Karpas-422 (cell line): ENCODE measurements around the gene PLA2G4B. TPM values are rescaled to one million over a fixed set of nuclear protein-coding genes. Genes with fewer than 3 reads are reported as not detected.
A peak's percentile ranks its signal among the peaks of the same experiment; 100 is the strongest.

Source experiments
- DNase-seq: peaks from one replicate; pipeline ENCODE4 v3.0.0-alpha.2; 2015
- H2AFZ ChIP-seq: fragments of 200-600 bp; sonication (generic); 2 replicates; pipeline ENCODE4 v1.6.1; 2014; ENCODE audit warnings: antibody characterized with exemption, low read length, mixed read lengths
- H3K27ac ChIP-seq: fragments of 200-600 bp; sonication (generic); 2 replicates; pipeline ENCODE4 v1.5.1; 2014; ENCODE audit warnings: mild to moderate bottlenecking, low read length, moderate library complexity
- H3K27me3 ChIP-seq: fragments of 200-600 bp; sonication (generic); 2 replicates; pipeline ENCODE4 v1.6.1; 2014; ENCODE audit warnings: low read length, mixed read lengths
- H3K36me3 ChIP-seq: fragments of 200-600 bp; sonication (generic); 2 replicates; pipeline ENCODE4 v1.6.1; 2014; ENCODE audit warnings: low read length, mixed read lengths; ENCODE audit not compliant: insufficient read depth
- H3K4me1 ChIP-seq: fragments of 200-600 bp; sonication (generic); 2 replicates; pipeline ENCODE4 v1.6.1; 2014; ENCODE audit warnings: mild to moderate bottlenecking, low read length, mixed read lengths
- H3K4me2 ChIP-seq: fragments of 200-600 bp; sonication (generic); 2 replicates; pipeline ENCODE4 v1.6.1; 2014; ENCODE audit warnings: low read length, low read depth, mild to moderate bottlenecking; ENCODE audit not compliant: poor library complexity, severe bottlenecking
- H3K4me3 ChIP-seq: fragments of 200-600 bp; sonication (generic); 2 replicates; pipeline ENCODE4 v1.5.1; 2014; ENCODE audit warnings: mild to moderate bottlenecking, antibody characterized with exemption, low read length, mixed read lengths
- H3K79me2 ChIP-seq: fragments of 200-600 bp; sonication (generic); 2 replicates; pipeline ENCODE4 v1.6.1; 2014; ENCODE audit warnings: mild to moderate bottlenecking, low read length, mixed read lengths
- H3K9ac ChIP-seq: fragments of 200-600 bp; sonication (generic); 2 replicates; pipeline ENCODE4 v1.6.0; 2014; ENCODE audit warnings: low read length
- H3K9me2 ChIP-seq: fragments of 200-600 bp; sonication (generic), shearing (Covaris generic); replicated peaks from 2 replicates; pipeline ENCODE4 v1.6.0; 2014; ENCODE audit warnings: mild to moderate bottlenecking, low read length, moderate library complexity; ENCODE audit not compliant: insufficient read depth
- H3K9me3 ChIP-seq: fragments of 300-700, 200-600 bp; sonication (generic); 2 replicates; pipeline ENCODE4 v1.6.1; 2014; ENCODE audit warnings: low read length, mixed read lengths
- H4K20me1 ChIP-seq: fragments of 200-600 bp; sonication (generic); 2 replicates; pipeline ENCODE4 v1.6.1; 2014; ENCODE audit warnings: mild to moderate bottlenecking, antibody characterized with exemption, low read length, low read depth; ENCODE audit not compliant: insufficient read depth
- total RNA-seq: library from RNA; depleted of rRNA; stranded (reverse); fragments of >200 nt; shearing (Covaris generic); gene quantifications from 2 replicates; pipeline ENCODE4 v1.2.3, GENCODE V29; 2014; ENCODE audit warnings: low replicate concordance; rRNA removed

Gene PLA2G4B, protein sequence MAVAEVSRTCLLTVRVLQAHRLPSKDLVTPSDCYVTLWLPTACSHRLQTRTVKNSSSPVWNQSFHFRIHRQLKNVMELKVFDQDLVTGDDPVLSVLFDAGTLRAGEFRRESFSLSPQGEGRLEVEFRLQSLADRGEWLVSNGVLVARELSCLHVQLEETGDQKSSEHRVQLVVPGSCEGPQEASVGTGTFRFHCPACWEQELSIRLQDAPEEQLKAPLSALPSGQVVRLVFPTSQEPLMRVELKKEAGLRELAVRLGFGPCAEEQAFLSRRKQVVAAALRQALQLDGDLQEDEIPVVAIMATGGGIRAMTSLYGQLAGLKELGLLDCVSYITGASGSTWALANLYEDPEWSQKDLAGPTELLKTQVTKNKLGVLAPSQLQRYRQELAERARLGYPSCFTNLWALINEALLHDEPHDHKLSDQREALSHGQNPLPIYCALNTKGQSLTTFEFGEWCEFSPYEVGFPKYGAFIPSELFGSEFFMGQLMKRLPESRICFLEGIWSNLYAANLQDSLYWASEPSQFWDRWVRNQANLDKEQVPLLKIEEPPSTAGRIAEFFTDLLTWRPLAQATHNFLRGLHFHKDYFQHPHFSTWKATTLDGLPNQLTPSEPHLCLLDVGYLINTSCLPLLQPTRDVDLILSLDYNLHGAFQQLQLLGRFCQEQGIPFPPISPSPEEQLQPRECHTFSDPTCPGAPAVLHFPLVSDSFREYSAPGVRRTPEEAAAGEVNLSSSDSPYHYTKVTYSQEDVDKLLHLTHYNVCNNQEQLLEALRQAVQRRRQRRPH
- 2.2 and 6.1 TPM in 2 replicates for total RNA-seq

DNA sequence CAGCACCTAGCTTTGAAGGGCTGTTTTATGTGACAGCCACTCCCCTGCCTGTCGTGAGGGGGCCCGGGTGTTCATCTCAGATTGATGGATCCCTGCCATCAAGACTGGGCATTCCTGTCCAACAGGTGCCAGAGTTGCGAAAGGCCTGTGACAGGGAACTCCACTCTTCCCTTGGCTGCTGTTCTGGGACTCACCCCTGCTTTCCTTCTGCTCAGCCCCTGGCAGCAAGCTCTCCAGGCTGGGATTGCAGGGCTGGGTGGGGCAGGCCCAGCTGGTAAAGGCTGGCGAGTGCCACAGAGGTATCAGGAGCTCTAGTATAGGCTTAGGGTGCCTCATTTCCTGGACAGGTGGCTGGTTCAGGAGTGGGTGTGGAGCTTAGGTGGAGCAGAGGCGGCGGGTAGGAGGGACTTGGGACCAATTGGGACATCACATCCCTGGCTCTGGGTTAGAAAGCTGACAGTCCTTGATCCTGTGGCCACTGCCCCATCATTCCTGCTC is at the start of gene PLA2G4B:
Gene PLA2G4B, plus strand, starts transcription at position 448 of the 498 bp plus-strand sequence. CDS start 67 bp downstream, outside the sequence.
- Histone ChIP-seq H3K4me1 (0 out of 2 replicates have a peak, but pooled peaks cover 2% of the 10 kb centered on the region), H3K27ac (no peak within 1 kb of the TSS), H3K36me3 (no peaks in the 10 kb centered on the region), H3K9me3 (no peaks in the 10 kb centered on the region), H3K4me2 (no peak within 1 kb of the TSS), H3K27me3 (no peaks in the 10 kb centered on the region), H3K9ac (no peak within 1 kb of the TSS), H4K20me1 (no peaks in the 10 kb centered on the region), H2AFZ (no peak within 1 kb of the TSS), H3K9me2 (no peaks in the 10 kb centered on the region), H3K79me2 (no peaks in the 10 kb centered on the region), H3K4me3 (no peak within 1 kb of the TSS)
- DNase-seq: no peak

DNA sequence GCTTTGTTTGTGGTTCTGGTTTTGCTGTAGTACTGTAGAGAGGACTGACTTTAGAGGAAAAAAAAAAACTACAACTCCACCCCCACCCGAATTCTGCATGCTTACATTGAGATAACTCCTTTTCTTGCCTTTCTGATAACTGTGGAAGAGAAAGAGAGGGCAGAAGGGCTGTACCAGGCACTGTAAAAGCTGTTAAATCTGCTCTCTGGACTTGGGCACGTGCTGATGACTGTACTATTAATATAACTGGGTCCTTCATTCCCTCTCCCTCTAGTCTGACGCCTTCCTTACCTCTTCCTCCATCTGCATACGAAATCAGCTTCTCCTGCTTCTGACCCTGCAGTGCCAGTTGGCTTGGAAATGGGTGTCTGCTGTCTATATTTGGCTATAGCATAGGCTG is 49.4 kb upstream of the PLA2G4B start:
- Histone ChIP-seq H3K27me3 (no peaks in the 10 kb centered on the region), H3K9me2 (no peaks in the 10 kb centered on the region), H3K4me2 (peak overlapping the region; percentile 47), H3K9me3 (no peaks in the 10 kb centered on the region), H3K9ac (peak overlapping the region; percentile 43), H3K4me3 (peak overlapping the region; percentile 2; the same call in 1 of the 2 replicates), H3K27ac (peak overlapping the region; percentile 55), H2AFZ (no peak overlapping the region), H3K36me3 (no peaks in the 10 kb centered on the region), H3K4me1 (peaks cover 45% of the 10 kb centered on the region), H4K20me1 (no peaks in the 10 kb centered on the region), H3K79me2 (peaks cover 88% of the 10 kb centered on the region)
- DNase-seq: no peak

DNA sequence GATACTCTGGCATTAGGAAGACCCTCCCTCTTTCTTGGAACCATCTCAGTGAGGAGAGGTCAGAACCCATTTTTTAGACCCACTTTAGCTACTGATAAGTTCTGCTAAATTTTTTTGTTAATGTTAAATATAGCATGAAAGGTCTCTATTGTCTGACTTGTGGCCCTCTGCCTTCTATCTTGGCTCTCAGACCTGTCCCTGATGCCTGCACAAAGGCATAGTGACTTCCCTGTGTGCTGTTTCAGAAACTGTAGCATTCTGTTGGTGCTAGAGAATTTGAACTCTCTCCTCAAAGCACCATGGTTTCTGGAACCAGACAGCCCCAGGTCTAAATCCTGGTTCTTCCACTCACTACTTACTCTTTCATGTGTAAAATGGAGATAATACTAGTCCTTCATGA is 49.0 kb upstream of the PLA2G4B start:
- Histone ChIP-seq H3K9me3 (no peaks in the 10 kb centered on the region), H2AFZ (no peak overlapping the region), H3K4me3 (no peak overlapping the region; the same call in 1 of the 2 replicates), H3K36me3 (no peaks in the 10 kb centered on the region), H3K79me2 (peaks cover 91% of the 10 kb centered on the region), H3K27ac (peak overlapping the region; percentile 55), H3K4me1 (peaks cover 45% of the 10 kb centered on the region), H3K9me2 (no peaks in the 10 kb centered on the region), H3K4me2 (peak overlapping the region; percentile 47), H3K9ac (peak overlapping the region; percentile 43), H3K27me3 (no peaks in the 10 kb centered on the region), H4K20me1 (no peaks in the 10 kb centered on the region)
- DNase-seq: no peak

DNA sequence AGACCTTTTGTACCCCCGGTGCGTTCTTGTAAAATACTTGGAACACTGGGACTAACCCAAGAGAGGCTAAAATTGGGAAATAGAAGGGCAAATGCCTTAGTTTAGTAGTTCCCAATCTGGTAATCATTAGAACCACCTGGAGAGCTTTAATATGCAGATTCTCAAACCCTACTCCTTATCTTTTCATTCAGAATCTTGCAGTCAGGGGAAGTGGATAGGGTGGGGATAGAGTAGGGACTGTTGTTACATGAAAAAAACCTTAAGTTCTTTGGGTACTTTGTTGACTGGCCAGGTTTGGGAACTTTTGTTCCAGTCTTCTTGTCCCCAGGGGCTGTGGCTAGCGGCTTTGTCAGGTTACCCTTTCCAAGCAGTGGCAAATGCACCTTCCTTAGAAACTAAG is 48.5 kb upstream of the PLA2G4B start:
- no peaks in the 10 kb centered on the region for H3K36me3 ChIP-seq
- H3K9me3 ChIP-seq: no peaks in the 10 kb centered on the region
- H3K4me3 ChIP-seq: no peak overlapping the region
- H3K9me2 ChIP-seq: no peaks in the 10 kb centered on the region
- peaks cover 90% of the 10 kb centered on the region for H3K79me2 ChIP-seq
- H3K4me1 ChIP-seq: peaks cover 45% of the 10 kb centered on the region
- no peak overlapping the region for H3K9ac ChIP-seq
- no peak for DNase-seq
- H2AFZ ChIP-seq: no peak overlapping the region
- no peak overlapping the region for H3K4me2 ChIP-seq
- no peaks in the 10 kb centered on the region for H4K20me1 ChIP-seq
- H3K27me3 ChIP-seq: no peaks in the 10 kb centered on the region
- H3K27ac ChIP-seq: peak overlapping the region; percentile 55; the same call in 1 of the 2 replicates

DNA sequence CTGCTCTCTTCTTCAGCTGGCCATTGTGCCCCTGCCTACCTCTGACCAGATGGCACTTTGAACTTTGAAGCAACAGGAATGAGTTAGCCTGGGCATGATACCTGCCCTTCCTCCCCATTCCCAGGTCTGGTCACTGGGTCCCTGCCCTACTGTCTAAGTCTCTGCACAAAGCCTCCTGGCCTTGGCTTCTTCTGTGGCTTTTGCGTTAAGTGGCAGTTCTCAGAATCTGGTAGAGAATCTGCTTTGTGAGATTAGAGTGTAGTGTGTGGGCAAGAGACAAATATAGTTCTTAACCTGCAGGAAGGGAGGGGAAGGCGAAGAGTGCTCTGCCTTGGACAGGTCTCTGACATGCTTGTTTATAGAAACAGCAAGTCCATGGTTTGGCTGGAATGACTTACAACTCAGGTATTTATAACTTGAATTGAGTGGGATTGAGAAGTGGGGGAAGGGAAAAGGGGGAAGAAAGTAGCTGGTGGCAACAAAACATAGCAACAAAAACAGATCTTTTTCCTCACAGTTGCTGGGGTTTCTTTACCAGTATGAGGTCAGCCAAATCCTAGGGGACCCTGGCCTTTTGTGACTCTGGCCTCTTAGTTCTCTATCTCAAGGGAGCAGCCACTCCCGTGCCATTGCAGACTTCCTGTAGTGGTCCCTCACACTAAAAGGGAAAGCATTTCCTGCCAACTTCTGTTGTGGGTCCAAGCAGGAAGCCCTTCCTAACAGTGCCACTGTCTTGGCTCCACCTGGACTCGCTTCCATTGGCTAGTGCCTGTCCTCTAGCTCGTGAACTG is 47.7 kb upstream of the PLA2G4B start:
- no peak overlapping the region for H3K27ac ChIP-seq
- peaks cover 87% of the 10 kb centered on the region for H3K79me2 ChIP-seq
- no peak overlapping the region for H3K9ac ChIP-seq
- no peaks in the 10 kb centered on the region for H3K36me3 ChIP-seq
- peaks cover 45% of the 10 kb centered on the region for H3K4me1 ChIP-seq
- H3K9me2 ChIP-seq: no peaks in the 10 kb centered on the region
- no peaks in the 10 kb centered on the region for H4K20me1 ChIP-seq
- H2AFZ ChIP-seq: no peak overlapping the region
- H3K9me3 ChIP-seq: no peaks in the 10 kb centered on the region
- H3K4me2 ChIP-seq: no peak overlapping the region
- no peaks in the 10 kb centered on the region for H3K27me3 ChIP-seq
- no peak for DNase-seq
- no peak overlapping the region for H3K4me3 ChIP-seq

DNA sequence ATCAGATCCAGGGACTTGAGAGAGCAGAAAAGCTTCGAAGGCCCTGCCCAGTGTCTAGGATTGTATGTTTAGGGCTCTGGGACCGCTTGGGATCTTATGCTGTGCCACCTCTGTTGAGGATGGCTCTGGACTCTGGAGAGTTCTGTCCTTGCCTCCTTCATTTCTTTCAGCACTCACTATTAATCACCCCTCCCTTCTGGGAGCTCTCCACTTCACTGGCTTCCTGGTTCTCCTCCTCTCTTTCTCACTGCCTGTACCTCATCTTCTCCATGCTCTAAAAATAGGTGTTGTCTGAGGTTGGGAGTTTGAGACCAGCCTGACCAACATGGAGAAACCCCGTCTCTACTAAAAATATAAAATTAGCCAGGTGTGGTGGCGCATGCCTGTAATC is 47.1 kb upstream of the PLA2G4B start:
- H3K9me2 ChIP-seq: no peaks in the 10 kb centered on the region
- H3K4me1 ChIP-seq: peaks cover 45% of the 10 kb centered on the region
- H3K79me2 ChIP-seq: peaks cover 89% of the 10 kb centered on the region
- DNase-seq: no peak
- H2AFZ ChIP-seq: no peak overlapping the region
- H3K27me3 ChIP-seq: no peaks in the 10 kb centered on the region
- H3K4me2 ChIP-seq: no peak overlapping the region
- H3K9ac ChIP-seq: no peak overlapping the region
- no peak overlapping the region for H3K27ac ChIP-seq
- no peaks in the 10 kb centered on the region for H4K20me1 ChIP-seq
- H3K9me3 ChIP-seq: no peaks in the 10 kb centered on the region
- no peaks in the 10 kb centered on the region for H3K36me3 ChIP-seq
- H3K4me3 ChIP-seq: no peak overlapping the region

DNA sequence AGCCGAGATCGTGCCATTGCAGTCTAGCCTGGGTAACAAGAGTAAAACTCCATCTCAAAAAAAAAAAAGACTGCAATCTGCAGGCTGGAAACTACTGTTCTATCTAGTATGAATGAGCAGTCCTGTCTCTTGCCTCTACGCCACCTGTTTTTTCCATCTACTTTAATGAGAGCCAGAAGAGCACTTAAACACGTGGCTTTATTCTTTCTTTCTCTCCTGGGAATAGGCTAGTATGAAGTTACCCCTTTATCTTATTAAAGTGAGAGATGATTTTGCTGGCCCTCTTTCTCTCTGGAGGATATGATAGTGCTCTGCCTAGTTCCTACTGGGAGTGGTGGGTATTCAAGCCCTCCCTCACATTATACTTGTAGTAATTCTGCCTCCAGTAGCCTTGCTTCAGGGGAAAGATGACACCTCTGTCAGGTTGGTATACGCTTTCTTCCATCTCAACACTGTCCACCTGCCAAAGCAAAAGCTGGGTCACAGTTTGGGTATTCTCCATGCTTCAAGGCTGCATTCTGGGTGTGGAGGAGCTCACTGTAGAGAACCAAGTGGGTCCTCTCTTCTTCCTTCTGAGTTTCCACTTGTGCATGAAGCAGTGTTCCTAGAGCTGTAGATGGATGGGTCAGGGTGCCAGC is 46.5 kb upstream of the PLA2G4B start:
- Histone ChIP-seq H3K4me2 (no peak overlapping the region), H3K27me3 (no peaks in the 10 kb centered on the region), H3K4me1 (peaks cover 45% of the 10 kb centered on the region), H3K9me2 (no peaks in the 10 kb centered on the region), H2AFZ (no peak overlapping the region), H3K9ac (no peak overlapping the region), H4K20me1 (no peaks in the 10 kb centered on the region), H3K36me3 (no peaks in the 10 kb centered on the region), H3K79me2 (peaks cover 88% of the 10 kb centered on the region), H3K9me3 (no peaks in the 10 kb centered on the region), H3K27ac (no peak overlapping the region), H3K4me3 (no peak overlapping the region)
- no peak for DNase-seq
